Measurements from ENCODE around the gene USP46. TPM values are rescaled to one million over a fixed set of nuclear protein-coding genes. Genes with fewer than 3 reads are reported as not detected.

USP46 gene
- total and polyA plus RNA-seq, 2 of the 4 experiments (the other 2 are of a cell fraction) = 9.3 to 15.4 TPM

DNA sequence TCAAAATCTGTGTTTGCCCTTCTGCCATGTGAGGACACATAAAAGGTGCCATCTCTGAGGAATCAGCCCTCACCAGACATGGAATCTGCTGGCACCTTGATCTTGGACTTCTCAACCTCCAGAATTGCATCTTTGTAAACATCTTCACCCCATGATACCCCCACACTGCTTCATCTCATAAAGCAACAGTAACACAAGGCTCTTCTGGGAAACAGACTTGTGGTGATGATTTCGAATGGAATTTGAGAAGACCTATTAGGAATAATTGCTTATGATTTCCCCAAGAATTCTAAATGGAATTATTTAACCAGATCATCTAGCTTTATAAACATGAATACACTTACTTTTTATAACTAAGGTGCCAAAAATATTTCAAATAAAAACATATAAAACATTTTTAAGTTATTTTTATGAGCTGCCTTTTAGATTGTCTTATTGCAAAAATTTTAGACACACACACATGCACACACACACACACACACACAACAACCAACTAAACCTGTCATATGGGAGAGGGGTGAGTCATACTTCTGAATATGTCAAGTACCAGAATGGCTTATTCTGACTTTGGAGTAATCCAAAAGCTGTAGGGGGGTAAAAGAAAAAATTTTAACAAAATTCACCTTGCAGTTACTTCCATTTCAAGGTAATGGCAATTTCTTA lies 82.0 kb downstream of the USP46 start:
- BruUV-seq (replicated peaks) = no TSS peak
- ATAC-seq (ENCODE audit: low read depth) (0 out of 2 replicates have a peak, but pooled peaks have one; percentile 4), DNase-seq (peak; percentile 81)
- Histone ChIP-seq H3K18ac (ENCODE audit: low read depth, low read length) (peak overlapping the region; percentile 36), H3K79me1 (ENCODE audit: low read depth in 1 of 2, low read length in 2 of 2) (no peaks in the 10 kb centered on the region), H3K27me3 (ENCODE audit: control insufficient read depth, insufficient read depth, low read length) (no peaks in the 10 kb centered on the region), H2BK120ac (ENCODE audit: low read depth, low read length) (peak overlapping the region; percentile 65), H3K14ac (replicated peaks; ENCODE audit: low read depth, low read length) (peak overlapping the region; percentile 20; the same call in 1 of the 2 replicates), H4K5ac (ENCODE audit: low read depth, low read length) (no peak overlapping the region), H3K9ac (ENCODE audit: low read depth, low read length) (no peak overlapping the region), H3K4me1 (ENCODE audit: control insufficient read depth, insufficient read depth, low read length) (peaks cover 12% of the 10 kb centered on the region), H3K4ac (ENCODE audit: low read depth, low read length) (peak overlapping the region; percentile 71), H3K27ac (ENCODE audit: insufficient read depth, low read length) (no peak overlapping the region), H2BK5ac (ENCODE audit: low read depth, low read length, poor library complexity, severe bottlenecking) (peak overlapping the region; percentile 18), H3K36me3 (ENCODE audit: control insufficient read depth, insufficient read depth, low read length) (no peaks in the 10 kb centered on the region), H3K23ac (ENCODE audit: low read depth, low read length) (peak overlapping the region; percentile 58), H3K4me3 (ENCODE audit: insufficient read depth, low read depth, low read length) (no peak overlapping the region), H2BK20ac (ENCODE audit: low read depth, low read length) (peak overlapping the region; percentile 87), H4K91ac (ENCODE audit: insufficient read depth, low read depth, low read length) (peak overlapping the region; percentile 49), H3K9me3 (ENCODE audit: control insufficient read depth, insufficient read depth, low read length) (peaks cover 9% of the 10 kb centered on the region), H2BK15ac (ENCODE audit: low read depth, low read length) (peak overlapping the region; percentile 73; the same call in 1 of the 3 replicates), H4K8ac (ENCODE audit: low read depth in 2 of 2, low read length in 2 of 2) (peak overlapping the region; percentile 53 to 66), H3K4me2 (ENCODE audit: low read depth, low read length) (no peak overlapping the region), H3K56ac (ENCODE audit: extremely low read depth, insufficient read depth, low read length) (no peak overlapping the region), H2AK5ac (ENCODE audit: low read depth, low read length) (peak overlapping the region; percentile 68), H4K20me1 (ENCODE audit: insufficient read depth, low read length) (no peaks in the 10 kb centered on the region), H3K9me1 (ENCODE audit: insufficient read depth, low read length) (peaks cover 2% of the 10 kb centered on the region; the same call in 1 of the 2 replicates), H2AFZ (replicated peaks; ENCODE audit: low read length, poor library complexity) (no peak overlapping the region), H2AK9ac (replicated peaks; ENCODE audit: low read depth, low read length, poor library complexity) (no peak overlapping the region)
- dilution Hi-C loops (cut with HindIII; ENCODE audit: low sequenced_read_pairs, unreplicated experiment) = no loop called here
- TF ChIP-seq SMC3 (IDR thresholded peaks at IDR 0.05; ENCODE audit: low read depth, low read length) (no peak), MAFK (IDR thresholded peaks at IDR 0.05; ENCODE audit: low read depth, low read length) (no peak), FOS (IDR thresholded peaks at IDR 0.05; ENCODE audit: low read depth, low read length) (peak; percentile 69)
- TF ChIP-seq, protein P1, sequence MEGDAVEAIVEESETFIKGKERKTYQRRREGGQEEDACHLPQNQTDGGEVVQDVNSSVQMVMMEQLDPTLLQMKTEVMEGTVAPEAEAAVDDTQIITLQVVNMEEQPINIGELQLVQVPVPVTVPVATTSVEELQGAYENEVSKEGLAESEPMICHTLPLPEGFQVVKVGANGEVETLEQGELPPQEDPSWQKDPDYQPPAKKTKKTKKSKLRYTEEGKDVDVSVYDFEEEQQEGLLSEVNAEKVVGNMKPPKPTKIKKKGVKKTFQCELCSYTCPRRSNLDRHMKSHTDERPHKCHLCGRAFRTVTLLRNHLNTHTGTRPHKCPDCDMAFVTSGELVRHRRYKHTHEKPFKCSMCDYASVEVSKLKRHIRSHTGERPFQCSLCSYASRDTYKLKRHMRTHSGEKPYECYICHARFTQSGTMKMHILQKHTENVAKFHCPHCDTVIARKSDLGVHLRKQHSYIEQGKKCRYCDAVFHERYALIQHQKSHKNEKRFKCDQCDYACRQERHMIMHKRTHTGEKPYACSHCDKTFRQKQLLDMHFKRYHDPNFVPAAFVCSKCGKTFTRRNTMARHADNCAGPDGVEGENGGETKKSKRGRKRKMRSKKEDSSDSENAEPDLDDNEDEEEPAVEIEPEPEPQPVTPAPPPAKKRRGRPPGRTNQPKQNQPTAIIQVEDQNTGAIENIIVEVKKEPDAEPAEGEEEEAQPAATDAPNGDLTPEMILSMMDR (conservative IDR thresholded peaks at IDR 0.05; ENCODE audit: low read depth, low read length) = no peak
- CTCF ChIA-PET = interaction anchor here (0.9 to 1.6 kb wide), 2 partner anchors 11 to 31 kb away, joined by 4 to 5 read pairs; no protein-coding TSS in a partner anchor
- intact Hi-C loops (cut with micrococcal nuclease) = no loop called here
- in situ Hi-C loops (cut with MboI; ENCODE audit: low sequenced_read_pairs) = no loop called here
- WGBS, 2 experiments (ENCODE audit: extremely low coverage in 2 of 2, insufficient read length in 1 of 2) = no CpG with 5 or more reads among the region's 1 CpG
- POLR2A ChIA-PET (ENCODE audit: unreplicated experiment) = no interaction called here
